Transverse colon (tissue), 4 donors: ENCODE results near the gene CAPZA1. TPM values are rescaled to one million over a fixed set of nuclear protein-coding genes. Genes with fewer than 3 reads are reported as not detected.
A peak's percentile ranks its signal among the peaks of the same experiment; 100 is the strongest.

Experiments used
- DNase-seq: peaks from one replicate; pipeline ENCODE4 v3.0.0-alpha.2; 2019
- H3K27ac ChIP-seq, 4 donors: fragments of 200-600 bp; sonication (generic); 2 replicates each; pipeline ENCODE4 v1.5.1; 2016 to 2018; ENCODE audit warnings: inconsistent platforms in 4 of 4
- H3K27me3 ChIP-seq: fragments of 200-600 bp; sonication (generic); 2 replicates; pipeline ENCODE4 v1.5.1; 2017; ENCODE audit warnings: inconsistent platforms
- H3K36me3 ChIP-seq, 4 donors: fragments of 200-600 bp; sonication (generic); 2 replicates each; pipeline ENCODE4 v1.5.1; 2017 to 2019; ENCODE audit warnings: inconsistent platforms in 4 of 4
- H3K4me1 ChIP-seq, 4 donors: fragments of 200-600 bp; sonication (generic); 2 replicates each; pipeline ENCODE4 v1.5.1; 2017 to 2020; ENCODE audit warnings: inconsistent platforms in 4 of 4
- H3K4me3 ChIP-seq, 4 donors: fragments of 200-600 bp; sonication (generic); 1 replicate in 1 of 4; 2 replicates in 3 of 4; pipeline versions ENCODE4 v1.5.1 to v1.6.1; 2017 to 2019; ENCODE audit warnings: inconsistent platforms in 4 of 4
- H3K9me3 ChIP-seq, 2 donors: fragments of 200-600 bp; sonication (generic); 2 replicates each; pipeline ENCODE4 v1.5.1; 2017 to 2019; ENCODE audit warnings: inconsistent platforms in 2 of 2
- CTCF ChIP-seq, 5 experiments: fragments of 200-600 bp in 3 of 5; fragments of 450-650 bp in 2 of 5; sonication (generic) in 3 of 5; IDR thresholded peaks; 1 replicate in 2 of 5; 2 replicates in 3 of 5; pipeline ENCODE4 v1.5.1; 2016 to 2017; ENCODE audit warnings: antibody characterized with exemption in 5 of 5, inconsistent platforms in 3 of 5, mild to moderate bottlenecking in 2 of 5, moderate library complexity in 1 of 5
- EP300 ChIP-seq: sonication (generic); formaldehyde crosslinking; IDR thresholded peaks from one replicate; pipeline ENCODE4 v1.6.1; 2017; ENCODE audit warnings: antibody characterized with exemption, low read depth
- POLR2A ChIP-seq: fragments of 450-650 bp; IDR thresholded peaks from one replicate; pipeline ENCODE4 v1.6.1; 2016; ENCODE audit warnings: antibody characterized with exemption, mild to moderate bottlenecking, moderate library complexity
- POLR2AphosphoS5 ChIP-seq, 3 donors: sonication (generic); formaldehyde crosslinking; IDR thresholded peaks; one replicate each; pipeline ENCODE4 v1.6.1; 2016; ENCODE audit warnings: antibody characterized with exemption in 3 of 3
- WGBS, 2 donors: methylation state at CpG; one replicate each; pipeline ENCODE4 v1.1.5; 2018; ENCODE audit warnings: low coverage in 1 of 2; 5-methylcytosine and 5-hydroxymethylcytosine counted together
- in situ Hi-C, 4 donors: fragments of 200-750 bp; cut with MboI; loops; one replicate each; pipeline versions ENCODE4 v1.15.0 to v1.15.1; 2017; ENCODE audit warnings: low sequenced_read_pairs in 3 of 4, low pct_ligation_motif_present in 1 of 4, low pct_unique_long_range_greater_than_20kb in 1 of 4
- intact Hi-C: fragments of 100-400 bp; cut with DNase I; formaldehyde crosslinking; loops from one replicate; pipeline ENCODE4 v1.15.1; 2023; ENCODE audit warnings: low total_unique reads
- total RNA-seq, 4 donors: library from RNA; depleted of rRNA; stranded (reverse); fragments of >200 nt; gene quantifications; one replicate each; pipeline ENCODE4 v1.1.0, GENCODE V29; 2016

The CAPZA1 gene
- total RNA-seq: 100 to 1,000 TPM in 2 of 4 donors, 10 to 100 TPM in 2; 44.2 to 228 (median 123) TPM

- WGBS, 2 donors: 0% methylated on average over 6 to 50 of the region's 50 CpGs
- Histone ChIP-seq H3K4me1 (peaks cover 16 to 45% (median 35%) of the 10 kb centered on the region in 4 donors), H3K4me3 (peak within 1 kb of the TSS; percentile 81 to 98 (median 86)), H3K27me3 (no peaks in the 10 kb centered on the region), H3K27ac (peak within 1 kb of the TSS; percentile 93 to 98 (median 97)), H3K36me3 (no peaks in the 10 kb centered on the region), H3K9me3 (no peaks in the 10 kb centered on the region)
- peak; percentile 95 for DNase-seq
- intact Hi-C loops (loop anchor here (1.0 kb wide), 1 partner anchor 87 kb away; no protein-coding TSS in a partner anchor), in situ Hi-C loops (loop anchor here (10.0 to 25.0 kb wide), 6 partner anchors 85 to 232 kb away; partner anchors contain the start of genes CTTNBP2NL (in 4 of the 4), WNT2B (in 2 of the 4), PPM1J (in 1 of the 4) and RHOC (in 1 of the 4))
- TF ChIP-seq POLR2A: peak; percentile 92
- TF ChIP-seq POLR2AphosphoS5 (IDR thresholded peaks at IDR 0.05): peak; percentile 87 to 94 (median 94)
- TF ChIP-seq EP300: peak; percentile 1
- TF ChIP-seq CTCF (IDR thresholded peaks at IDR 0.05): no peak
These were observed at the start of gene CAPZA1 for GRCh38 chr1:112619518-112620376. TSS of gene CAPZA1 (plus strand) at chr1:112619832. CDS start at chr1:112619845, 13 bp downstream.

GRCh38 chr1:112575154-112575804 is 44.4 kb upstream of the CAPZA1 start:
- in situ Hi-C loops: no loop called here
- DNase-seq: no peak
- no peak for TF ChIP-seq EP300
- TF ChIP-seq CTCF (IDR thresholded peaks at IDR 0.05): no peak
- TF ChIP-seq POLR2AphosphoS5 (IDR thresholded peaks at IDR 0.05): peak in 1 of 3 donors; percentile 8
- 77 to 86% methylated on average over 8 of the region's 8 CpGs for WGBS, 2 donors
- Histone ChIP-seq H3K27ac (no peak overlapping the region), H3K9me3 (no peaks in the 10 kb centered on the region), H3K4me1 (peaks cover 0 to 6% (median 3%) of the 10 kb centered on the region in 4 donors), H3K36me3 (peaks cover 0 to 21% (median 4%) of the 10 kb centered on the region in 4 donors), H3K27me3 (no peaks in the 10 kb centered on the region), H3K4me3 (no peak overlapping the region)
- intact Hi-C loops: no loop called here

- H3K9me3 ChIP-seq: no peaks in the 10 kb centered on the region
- DNase-seq: no peak
- 91 to 96% methylated on average over 3 of the region's 3 CpGs for WGBS, 2 donors
- H3K4me3 ChIP-seq: no peak overlapping the region
- in situ Hi-C loops (no loop called here), intact Hi-C loops (no loop called here)
- H3K27ac ChIP-seq: no peak overlapping the region
- peaks cover 0 to 21% (median 4%) of the 10 kb centered on the region in 4 donors for H3K36me3 ChIP-seq
- H3K27me3 ChIP-seq: no peaks in the 10 kb centered on the region
- H3K4me1 ChIP-seq: peaks cover 0 to 11% (median 5%) of the 10 kb centered on the region in 4 donors
- TF ChIP-seq POLR2A (no peak), POLR2AphosphoS5 (IDR thresholded peaks at IDR 0.05) (no peak), CTCF (IDR thresholded peaks at IDR 0.05) (no peak), EP300 (no peak)
These were observed 43.4 kb upstream of the CAPZA1 start for GRCh38 chr1:112576240-112576639.
